HG03432 (cell line): ENCODE data around the gene MYO15B.

Experiments
- ATAC-seq: cut with Tn5 transposase; IDR thresholded peaks from one replicate; pipeline ENCODE4 v1.9.1; 2021; ENCODE audit warnings: mild to moderate bottlenecking, moderate library complexity; ENCODE audit not compliant: unreplicated experiment

MYO15B gene

DNA sequence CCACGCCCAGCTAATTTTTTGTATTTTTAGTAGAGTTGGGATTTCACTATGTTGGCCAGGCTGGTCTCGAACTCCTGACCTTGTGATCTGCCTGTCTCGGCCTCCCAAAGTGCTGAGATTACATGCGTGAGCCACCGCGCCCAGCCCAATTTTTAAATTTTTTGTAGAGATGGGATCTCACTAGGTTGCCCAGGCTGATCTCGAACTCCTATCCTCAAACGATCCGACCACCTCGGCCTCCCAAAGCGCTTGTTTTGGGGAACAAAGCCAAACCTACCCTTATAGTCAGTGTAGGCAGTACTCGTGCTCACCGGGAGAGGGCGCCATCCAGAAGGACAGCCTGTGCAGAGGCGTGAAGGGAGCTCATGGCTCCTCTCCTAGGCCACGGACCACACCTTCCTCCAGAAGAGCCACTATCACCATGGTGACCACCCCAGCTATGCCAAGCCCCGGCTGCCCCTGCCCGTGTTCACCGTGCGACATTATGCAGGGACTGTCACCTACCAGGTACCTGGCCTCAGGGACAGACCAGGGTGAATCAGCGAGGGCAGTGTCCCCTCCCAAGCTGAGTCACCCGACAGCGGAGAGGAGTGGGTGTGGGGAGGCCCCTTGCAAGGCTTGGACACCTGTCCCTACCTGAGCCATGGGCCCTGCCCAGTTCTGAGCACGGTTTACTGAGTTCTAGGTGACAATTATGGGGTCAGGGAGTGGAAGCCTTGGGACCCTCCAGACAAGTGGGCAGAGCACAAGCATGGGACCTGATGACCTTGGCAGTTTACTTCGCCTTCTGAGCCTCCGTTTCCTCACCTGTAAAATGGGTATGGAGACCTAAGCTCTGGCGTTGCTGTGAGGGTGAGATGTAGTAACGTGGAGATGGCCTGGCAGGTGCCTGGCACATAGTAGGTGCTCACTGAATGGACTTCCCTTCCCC, 13.7 kb downstream of the MYO15B start:
- ATAC-seq: no peak

DNA sequence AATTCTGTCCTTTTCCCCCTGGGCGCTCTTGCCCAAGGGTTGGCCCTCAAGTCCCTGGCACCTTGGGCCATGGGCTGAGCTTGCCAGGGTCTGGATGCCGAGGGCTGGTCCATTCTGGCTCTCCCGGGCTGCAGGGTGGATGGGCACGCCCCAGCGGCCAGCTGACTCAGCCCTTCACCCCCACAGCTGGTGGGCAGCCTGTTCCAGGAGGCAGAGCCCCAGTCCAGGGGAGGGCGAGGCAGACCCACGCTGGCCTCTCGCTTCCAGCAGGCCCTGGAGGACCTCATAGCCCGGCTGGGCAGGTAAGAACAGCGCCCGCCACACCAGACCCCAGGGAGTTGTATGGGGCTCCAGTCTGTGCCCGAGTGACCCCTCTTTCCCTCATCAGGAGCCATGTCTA, 15.0 kb downstream of the MYO15B start:
- no peak for ATAC-seq

DNA sequence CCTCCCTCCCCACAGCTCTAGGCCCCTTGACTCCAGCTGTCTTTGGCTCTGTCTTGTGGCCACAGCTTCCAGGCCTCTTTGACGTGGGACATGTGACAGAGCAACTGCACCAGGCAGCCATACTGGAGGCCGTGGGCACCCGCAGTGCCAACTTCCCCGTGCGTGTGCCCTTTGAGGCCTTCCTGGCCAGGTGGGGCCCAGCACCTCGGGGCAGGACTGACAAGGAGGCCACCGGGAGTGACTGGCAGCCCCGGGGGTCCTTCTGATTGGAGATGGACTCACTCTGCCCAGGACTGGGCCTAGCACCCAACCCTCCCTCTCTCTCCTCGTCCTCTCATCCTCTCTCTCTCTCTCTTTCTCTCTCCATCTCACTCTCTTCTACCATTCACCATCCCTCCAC, 15.5 kb downstream of the MYO15B start:
- no peak for ATAC-seq

DNA sequence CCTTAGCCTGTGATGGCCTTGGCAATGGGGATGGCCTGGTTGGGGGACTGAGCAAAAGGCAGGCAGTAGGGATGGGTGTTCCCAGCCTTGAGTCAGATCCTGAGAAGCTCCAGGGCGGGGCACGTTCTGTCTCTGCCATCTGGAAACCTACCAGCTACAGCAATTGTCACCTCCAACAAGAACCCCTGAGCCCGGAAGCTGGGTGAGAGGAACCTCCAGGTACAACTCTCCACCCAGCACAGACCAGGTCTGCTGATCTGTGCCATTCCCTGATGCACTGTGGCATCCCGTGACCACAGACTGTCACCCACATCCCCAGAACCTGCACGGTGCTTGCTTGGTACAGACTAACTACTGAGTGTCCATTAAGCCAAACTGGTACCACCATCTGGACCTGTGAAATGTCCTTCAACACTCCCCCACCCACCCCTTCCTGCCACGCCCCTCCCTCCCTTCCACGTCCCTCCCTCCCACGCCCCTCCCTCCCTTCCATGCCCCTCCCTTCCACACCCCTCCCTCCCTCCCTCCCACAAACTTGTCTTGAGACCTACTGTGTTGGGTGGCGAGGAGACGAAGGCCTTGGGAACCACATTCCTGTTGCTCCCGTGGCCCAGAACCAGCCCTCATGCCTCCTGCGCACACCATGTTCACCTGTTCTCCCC, 16.6 kb downstream of the MYO15B start:
- no peak for ATAC-seq

DNA sequence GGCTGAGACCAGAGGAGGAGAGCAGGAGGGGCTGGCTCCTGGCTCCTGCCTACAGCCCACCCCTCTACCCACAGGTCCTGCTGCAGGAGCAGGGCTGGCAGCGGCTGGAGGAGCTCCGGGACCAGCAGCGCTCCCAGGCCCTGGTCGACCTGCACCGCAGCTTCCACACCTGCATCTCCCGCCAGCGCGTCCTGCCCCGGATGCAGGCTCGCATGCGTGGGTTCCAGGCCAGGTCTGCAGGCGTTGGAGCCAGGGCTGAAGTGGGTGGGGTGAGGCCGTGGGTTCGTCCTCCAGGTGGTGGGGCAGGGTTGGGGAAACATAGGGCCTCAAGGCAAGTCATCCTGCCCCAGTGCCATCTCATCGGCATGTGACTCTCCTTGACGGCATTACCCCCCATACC, 18.2 kb downstream of the MYO15B start:
- no peak for ATAC-seq

DNA sequence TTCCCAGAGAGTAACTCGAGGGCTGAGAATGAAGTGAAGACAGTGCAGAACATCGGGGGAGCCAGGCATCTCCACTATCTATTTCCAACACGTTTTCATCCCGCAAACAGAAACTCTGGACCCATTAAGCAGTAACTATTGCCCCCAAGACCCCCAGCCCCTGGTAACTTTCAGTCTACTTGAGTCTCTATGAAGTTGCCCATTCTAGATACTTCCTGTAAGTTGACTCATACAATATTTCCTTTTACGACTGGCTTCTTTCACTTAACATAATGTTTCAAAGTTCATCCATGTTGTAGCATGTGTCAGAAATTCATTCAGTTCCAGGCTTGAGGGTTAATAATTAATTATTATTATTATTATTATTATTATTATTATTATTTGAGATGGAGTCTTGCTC, 19.5 kb downstream of the MYO15B start:
- no peak for ATAC-seq

DNA sequence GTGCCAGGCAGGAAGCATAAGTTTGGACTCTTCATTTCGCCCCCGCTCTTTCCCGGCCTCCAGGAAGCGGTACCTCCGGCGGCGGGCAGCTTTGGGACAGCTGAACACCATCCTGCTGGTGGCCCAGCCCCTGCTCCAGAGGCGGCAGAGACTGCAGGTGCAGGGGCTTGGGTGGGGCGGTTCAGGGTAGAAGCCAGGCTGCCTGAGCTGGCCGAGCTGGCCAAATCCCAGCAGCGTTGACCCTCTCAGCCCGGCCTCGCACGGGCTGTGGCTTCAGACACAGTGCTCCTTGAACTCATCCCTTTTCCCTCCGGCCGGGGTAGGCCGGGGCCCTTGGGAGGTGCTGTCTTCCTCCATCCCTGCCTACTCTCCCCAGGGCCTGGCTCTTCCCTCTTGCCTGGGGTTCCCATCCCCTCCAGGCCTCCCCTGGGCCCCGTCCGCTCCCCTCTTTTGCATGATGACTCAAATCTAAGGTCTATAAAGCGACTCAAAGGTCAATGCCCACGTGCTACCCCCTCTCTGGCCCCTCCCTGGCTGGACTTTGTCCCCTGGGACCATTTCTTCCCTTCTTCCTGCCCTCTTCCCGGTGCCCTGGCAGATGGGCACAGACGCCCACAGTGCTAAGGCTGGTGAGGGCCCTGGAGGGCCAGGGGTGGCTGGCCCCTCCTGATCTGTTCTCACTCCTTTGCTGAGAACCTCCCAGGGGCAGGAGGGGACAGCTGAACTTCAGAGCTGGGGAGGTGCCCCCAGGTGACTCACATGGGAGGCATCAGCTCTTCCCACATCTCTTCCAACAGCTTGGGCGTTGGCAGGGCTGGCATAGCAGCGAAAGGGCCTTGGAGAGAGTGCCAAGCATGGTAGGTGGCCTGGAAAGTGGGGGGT, 22.7 kb downstream of the MYO15B start:
- ATAC-seq: no peak

DNA sequence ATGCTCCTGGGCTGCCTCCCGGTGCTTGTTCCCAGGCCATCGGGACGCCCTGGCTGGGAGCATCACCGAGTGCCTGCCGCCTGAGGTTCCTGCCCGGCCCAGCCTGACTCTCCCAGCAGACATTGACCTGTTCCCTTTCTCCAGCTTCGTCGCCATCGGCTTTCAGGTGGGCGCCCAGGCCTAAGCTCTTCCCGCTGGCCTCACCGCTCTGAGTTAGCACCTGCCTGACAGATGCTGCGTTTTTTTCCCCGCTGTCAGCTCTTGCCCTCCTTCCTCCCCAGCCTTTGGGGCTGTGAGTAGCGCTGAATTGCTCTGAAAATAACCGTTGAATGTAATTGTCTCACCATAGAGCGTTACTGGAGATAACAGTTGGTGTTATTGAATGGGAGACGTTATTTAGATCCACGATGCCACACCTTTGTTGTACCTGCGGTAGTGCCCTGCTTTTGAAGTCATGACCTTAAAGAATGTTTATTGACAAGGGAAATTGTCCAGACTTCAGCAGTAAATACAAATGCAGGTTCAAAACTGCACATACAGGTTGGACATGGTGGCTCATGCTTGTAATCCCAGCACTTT, 24.3 kb downstream of the MYO15B start:
- ATAC-seq: no peak

DNA sequence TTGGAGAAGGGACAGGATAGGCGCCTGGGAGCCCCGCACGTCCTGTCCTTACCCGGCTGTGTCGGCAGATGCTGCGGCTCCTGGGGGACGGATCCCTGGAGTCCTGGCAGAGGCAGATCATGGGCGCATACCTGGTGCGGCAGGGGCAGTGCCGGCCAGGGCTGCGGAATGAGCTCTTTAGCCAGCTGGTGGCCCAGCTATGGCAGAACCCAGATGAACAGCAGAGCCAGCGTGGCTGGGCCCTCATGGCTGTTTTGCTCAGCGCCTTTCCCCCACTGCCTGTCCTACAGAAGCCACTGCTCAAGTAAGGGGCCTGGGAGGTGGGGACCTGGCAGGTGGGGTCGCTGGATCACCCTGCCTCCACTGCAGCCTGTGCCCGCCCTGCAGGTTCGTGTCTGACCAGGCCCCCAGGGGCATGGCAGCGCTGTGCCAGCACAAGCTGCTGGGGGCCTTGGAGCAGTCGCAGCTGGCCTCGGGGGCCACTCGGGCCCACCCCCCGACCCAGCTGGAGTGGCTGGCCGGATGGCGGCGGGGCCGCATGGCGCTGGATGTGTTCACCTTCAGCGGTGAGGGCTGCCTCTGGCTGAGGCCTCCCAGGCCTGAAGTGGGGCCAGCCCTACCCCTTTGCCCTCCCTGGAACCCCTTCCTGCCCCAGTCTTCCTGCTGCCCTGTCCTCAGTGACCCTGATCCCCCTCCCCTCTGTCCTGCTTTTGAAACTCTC, 25.5 kb downstream of the MYO15B start:
- ATAC-seq: no peak

DNA sequence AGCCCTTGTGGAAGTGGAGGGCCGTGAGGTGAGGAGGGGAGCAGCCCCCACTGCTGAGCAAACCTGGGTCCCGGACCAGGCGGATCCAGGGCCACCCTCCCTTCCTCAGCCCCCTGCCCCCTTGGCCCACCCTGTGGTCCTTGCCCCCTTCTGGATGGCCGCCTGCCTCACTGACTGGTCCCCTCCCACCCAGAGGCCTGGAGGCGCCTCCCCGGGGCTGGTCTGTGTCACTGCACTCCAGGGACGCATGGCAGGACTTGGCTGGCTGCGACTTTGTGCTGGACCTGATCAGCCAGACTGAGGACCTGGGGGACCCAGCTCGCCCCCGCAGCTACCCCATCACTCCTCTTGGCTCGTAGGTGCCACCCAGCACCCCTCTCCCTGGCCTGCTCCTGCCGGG, 26.4 kb downstream of the MYO15B start:
- no peak for ATAC-seq

DNA sequence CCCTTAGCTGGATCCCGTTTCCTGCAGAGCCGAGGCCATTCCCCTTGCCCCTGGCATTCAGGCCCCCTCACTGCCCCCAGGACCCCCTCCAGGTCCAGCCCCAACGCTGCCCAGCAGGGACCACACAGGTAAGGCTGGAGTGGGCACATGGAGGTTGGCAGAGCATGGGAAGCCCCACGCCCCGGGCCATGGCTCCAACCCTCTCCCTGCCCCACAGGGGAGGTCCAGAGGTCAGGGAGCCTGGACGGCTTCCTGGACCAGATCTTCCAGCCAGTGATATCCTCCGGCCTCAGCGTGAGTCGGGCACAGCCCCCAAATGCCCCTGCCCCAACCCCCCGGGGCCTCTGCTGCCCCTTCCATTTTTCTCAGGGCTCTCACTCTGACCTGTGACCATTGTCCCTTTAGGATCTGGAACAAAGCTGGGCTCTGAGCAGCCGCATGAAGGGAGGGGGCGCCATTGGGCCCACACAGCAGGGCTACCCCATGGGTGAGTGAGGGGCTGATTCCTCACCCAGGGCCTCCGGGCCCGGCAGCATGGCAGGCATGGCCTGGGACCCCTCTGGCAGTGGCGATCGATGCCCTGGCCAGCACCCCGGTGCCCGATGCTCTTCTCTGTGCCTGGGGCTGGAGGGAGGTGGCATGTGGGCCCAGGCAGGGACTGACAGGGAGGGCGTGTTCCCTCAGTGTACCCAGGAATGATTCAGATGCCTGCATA, 27.1 kb downstream of the MYO15B start:
- ATAC-seq: no peak

DNA sequence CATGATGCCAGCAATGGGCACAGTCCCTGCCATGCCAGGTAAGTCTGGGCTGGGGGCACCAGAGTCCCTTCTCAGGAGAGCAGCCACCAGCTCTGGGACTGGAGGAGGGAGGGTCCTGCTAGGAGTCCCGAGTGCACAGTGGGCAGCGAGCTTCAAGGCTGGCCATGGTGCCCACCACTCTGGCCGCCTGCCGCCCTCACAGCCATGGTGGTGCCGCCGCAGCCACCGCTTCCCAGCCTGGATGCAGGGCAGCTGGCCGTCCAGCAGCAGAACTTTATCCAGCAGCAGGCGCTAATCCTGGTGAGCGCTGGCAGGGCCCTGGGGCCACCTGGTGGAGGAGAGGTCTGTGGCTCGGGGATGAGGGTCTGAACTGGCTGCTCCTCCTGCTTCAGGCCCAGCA, 27.7 kb downstream of the MYO15B start:
- ATAC-seq: no peak

DNA sequence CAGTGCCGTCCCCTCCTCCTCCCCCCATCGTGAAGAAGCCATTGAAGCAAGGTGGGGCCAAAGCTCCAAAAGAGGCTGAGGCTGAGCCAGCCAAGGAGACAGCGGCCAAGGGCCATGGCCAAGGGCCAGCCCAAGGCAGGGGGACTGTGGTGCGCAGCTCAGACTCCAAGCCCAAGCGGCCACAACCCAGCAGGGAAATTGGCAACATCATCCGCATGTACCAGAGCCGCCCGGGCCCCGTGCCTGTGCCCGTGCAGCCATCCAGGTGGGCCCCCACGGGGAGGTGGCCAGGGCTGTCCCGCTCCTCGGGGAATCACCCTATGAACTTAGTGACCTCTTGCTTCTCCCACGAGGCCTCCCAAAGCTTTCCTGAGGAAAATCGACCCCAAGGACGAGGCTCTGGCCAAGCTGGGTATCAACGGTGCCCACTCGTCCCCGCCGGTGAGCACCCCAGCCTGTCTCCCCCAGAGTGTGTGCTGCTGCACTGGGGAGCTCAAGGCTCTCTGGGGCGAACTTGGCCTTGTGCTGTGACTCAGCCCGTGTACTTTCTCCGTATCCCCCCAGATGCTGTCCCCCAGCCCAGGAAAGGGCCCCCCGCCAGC, 29.0 kb downstream of the MYO15B start:
- no peak for ATAC-seq

DNA sequence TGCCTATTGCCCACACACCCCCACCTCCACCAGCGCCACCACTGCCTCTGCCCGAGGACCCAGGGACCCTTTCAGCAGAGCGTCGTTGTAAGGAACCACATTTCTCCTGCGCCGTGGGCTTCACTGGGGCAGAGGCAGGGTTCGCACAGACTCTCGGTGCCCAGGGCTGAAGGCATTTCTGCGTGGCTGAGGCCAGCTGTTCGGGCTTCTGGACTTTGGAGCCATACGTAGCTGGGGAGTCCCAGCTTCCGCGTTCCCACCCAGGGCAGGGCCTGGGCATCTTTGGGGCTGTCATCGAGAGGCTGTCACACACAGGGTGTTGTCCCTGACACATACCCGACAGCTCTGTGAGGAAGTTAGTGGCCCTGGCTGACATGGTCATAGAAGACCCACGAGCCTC, 29.6 kb downstream of the MYO15B start:
- no peak for ATAC-seq

DNA sequence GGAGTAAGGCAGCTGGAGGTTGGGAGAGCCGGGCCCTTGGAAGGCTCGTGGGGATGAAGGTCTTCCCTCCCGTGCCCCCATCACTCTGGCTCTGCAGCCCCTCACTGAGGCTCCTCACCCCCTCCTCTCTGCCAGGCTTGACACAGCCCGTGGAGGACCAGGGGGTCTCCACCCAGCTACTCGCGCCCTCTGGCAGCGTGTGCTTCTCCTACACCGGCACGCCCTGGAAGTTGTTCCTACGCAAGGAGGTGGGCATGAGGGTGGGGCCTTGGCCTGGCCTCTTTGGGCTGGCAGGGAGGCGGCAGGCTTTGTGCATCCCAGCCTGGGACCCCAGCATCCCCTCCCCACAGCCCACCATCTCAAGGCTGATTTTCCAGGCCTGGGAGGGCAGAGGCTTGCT, 30.1 kb downstream of the MYO15B start:
- ATAC-seq: no peak

DNA sequence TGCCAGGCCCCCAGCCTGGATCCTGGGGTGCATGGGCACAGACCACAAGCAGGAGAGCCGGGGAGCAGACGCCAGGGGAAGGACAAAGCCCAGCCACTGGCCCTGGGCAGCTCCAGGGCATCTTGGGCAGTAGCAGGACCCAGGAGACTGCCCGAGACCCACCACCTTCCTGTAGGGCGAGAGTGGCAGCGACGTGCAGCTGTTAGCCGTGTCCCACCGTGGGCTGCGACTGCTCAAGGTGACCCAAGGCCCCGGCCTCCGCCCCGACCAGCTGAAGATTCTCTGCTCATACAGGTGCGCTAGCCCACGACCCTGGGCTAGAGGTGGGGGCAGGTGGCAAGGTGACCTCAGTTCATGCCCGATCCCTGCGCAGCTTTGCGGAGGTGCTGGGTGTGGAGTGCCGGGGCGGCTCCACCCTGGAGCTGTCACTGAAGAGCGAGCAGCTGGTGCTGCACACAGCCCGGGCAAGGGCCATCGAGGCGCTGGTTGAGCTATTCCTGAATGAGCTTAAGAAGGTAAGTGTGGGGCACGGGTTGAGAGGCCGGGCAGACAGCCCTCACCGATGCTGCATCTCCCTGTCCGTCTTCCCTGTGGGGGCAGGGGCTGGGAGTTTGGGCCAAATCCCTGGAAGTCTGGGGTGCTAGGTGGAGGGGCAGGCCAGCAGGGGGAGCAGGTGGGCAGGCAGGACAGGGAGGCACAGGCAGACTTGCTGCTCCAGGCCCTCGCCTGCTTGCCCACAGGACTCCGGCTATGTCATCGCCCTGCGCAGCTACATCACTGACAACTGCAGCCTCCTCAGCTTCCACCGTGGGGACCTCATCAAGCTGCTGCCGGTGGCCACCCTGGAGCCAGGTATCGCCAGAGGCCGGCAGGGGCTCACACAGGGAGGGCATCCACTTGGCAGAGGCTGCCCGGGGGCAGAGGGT, 32.2 kb downstream of the MYO15B start:
- ATAC-seq: no peak

DNA sequence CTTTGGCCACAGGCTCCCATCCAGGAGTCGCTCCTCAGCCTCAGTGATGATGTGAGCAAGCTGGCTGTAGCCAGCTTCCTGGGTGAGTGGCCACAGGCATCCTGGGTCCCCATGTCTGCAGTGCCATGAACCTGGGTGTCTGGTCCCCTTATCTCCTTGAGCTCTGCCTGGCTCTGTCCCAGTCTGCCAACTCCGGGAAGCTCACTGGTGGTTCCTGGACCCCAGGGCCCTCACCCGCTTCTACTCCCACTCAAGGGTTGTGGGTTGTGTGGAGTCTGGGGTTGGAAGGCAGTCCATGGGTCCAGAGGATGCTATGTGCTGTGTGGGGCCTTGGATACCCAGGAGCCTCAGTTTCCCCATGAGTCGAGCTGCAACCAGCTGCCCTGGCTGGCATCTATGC, 33.9 kb downstream of the MYO15B start:
- no peak for ATAC-seq

DNA sequence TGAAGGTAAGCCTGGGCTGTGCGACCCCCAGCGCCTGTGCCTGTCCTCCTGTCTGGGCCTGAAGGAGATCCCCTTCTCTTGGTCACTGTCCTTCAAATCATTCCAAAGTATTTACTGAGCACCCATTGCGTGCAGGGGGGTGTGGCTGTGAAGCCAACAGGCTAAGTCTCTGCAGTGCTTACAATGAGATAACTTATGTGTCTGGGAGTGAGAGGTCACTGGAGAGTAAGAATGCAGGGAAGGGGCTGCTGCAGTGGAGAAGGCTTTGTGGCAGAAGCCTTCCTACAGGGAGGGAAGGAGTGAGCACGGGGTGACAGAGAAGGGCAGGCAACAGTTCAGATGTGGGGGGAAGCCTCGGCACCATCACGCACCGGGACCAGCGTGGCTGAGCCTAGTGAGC, 34.5 kb downstream of the MYO15B start:
- ATAC-seq: no peak
